Stimulated activated naive B cell treated with anti-CD40 and anti-IgM and Interleukin-4, amounts not matched to agents 10 μg/mL and 1 μg/mL and 100 μg/mL, for 72 hours (primary cell): ENCODE data around the gene DGCR8.

Experiments used
- ATAC-seq, 2 donors: fragments of 150-1000 bp; cut with Tn5 transposase; replicated peaks; 2 replicates each; pipeline ENCODE4 v1.10.0; 2021; ENCODE audit warnings: moderate library complexity in 1 of 2
- DNase-seq: peaks from one replicate; pipeline ENCODE4 v3.0.0; 2021
- H3K27ac Mint-ChIP-seq: one replicate; pipeline ENCODE4 v1.8.0; 2022; ENCODE audit warnings: mild to moderate bottlenecking, mixed read lengths
- H3K27me3 Mint-ChIP-seq, 2 donors: one replicate each; pipeline ENCODE4 v1.8.0; 2022; ENCODE audit warnings: mixed read lengths in 2 of 2
- H3K36me3 Mint-ChIP-seq, 2 donors: one replicate each; pipeline ENCODE4 v1.8.0; 2022; ENCODE audit warnings: mixed read lengths in 2 of 2, mild to moderate bottlenecking in 1 of 2
- H3K4me1 Mint-ChIP-seq, 2 donors: one replicate each; pipeline ENCODE4 v1.8.0; 2022; ENCODE audit warnings: mixed read lengths in 2 of 2, mild to moderate bottlenecking in 1 of 2
- H3K4me3 Mint-ChIP-seq, 2 donors: one replicate each; pipeline ENCODE4 v1.8.0; 2022; ENCODE audit warnings: mild to moderate bottlenecking in 2 of 2, mixed read lengths in 2 of 2, moderate library complexity in 1 of 2
- H3K9me3 Mint-ChIP-seq, 2 donors: one replicate each; pipeline ENCODE4 v1.8.0; 2022; ENCODE audit warnings: mixed read lengths in 2 of 2, mild to moderate bottlenecking in 1 of 2

The DGCR8 gene

GRCh38 chr22:20141186-20142077, 61.4 kb downstream of the DGCR8 start:
- Mint-ChIP-seq H3K27ac (no peak overlapping the region), H3K4me1 (peaks cover 14 to 25% of the 10 kb centered on the region in 2 donors), H3K9me3 (no peaks in the 10 kb centered on the region), H3K27me3 (no peaks in the 10 kb centered on the region), H3K4me3 (no peak overlapping the region), H3K36me3 (peaks cover 14 to 29% of the 10 kb centered on the region in 2 donors)
- DNase-seq = no peak
- no peak for ATAC-seq

DNA sequence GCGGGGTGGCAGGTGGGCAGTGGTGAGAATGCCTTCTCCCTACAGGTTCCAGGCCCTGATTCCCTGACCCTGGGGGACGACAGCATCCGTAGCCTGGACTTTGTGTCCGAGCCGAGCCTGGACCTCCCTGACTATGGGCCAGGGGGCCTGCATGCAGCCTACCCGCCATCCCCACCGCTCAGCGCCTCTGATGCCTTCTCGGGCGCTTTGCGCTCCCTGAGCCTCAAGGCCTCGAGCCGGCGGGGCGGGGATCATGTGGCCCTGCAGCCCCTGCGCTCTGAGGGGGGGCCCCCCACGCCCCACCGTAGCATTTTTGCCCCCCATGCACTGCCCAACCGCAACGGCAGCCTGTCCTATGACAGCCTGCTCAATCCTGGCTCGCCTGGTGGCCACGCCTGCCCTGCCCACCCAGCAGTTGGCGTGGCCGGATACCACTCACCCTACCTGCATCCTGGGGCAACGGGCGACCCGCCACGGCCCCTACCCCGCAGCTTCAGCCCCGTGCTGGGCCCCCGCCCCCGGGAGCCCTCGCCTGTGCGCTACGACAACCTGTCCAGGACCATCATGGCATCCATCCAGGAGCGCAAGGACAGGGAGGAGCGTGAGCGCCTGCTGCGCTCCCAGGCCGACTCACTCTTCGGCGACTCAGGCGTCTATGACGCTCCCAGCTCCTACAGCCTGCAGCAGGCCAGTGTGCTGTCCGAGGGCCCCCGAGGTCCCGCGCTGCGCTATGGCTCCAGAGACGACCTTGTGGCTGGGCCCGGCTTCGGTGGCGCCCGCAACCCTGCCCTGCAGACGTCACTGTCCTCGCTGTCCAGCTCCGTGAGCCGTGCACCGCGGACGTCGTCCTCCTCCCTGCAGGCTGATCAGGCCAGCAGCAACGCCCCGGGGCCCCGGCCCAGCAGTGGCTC, 62.9 kb downstream of the DGCR8 start:
- peaks cover 14 to 28% of the 10 kb centered on the region in 2 donors for H3K36me3 Mint-ChIP-seq
- DNase-seq = no peak
- H3K27ac Mint-ChIP-seq = no peak overlapping the region
- H3K4me3 Mint-ChIP-seq = no peak overlapping the region
- H3K9me3 Mint-ChIP-seq = no peaks in the 10 kb centered on the region
- peaks cover 11 to 20% of the 10 kb centered on the region in 2 donors for H3K4me1 Mint-ChIP-seq
- no peaks in the 10 kb centered on the region for H3K27me3 Mint-ChIP-seq
- ATAC-seq = no peak

- Mint-ChIP-seq H3K4me1 (peaks cover 5 to 14% of the 10 kb centered on the region in 2 donors), H3K27me3 (no peaks in the 10 kb centered on the region), H3K36me3 (peaks cover 14 to 28% of the 10 kb centered on the region in 2 donors), H3K9me3 (no peaks in the 10 kb centered on the region), H3K27ac (no peak overlapping the region), H3K4me3 (no peak overlapping the region)
- DNase-seq (no peak), ATAC-seq (no peak)
Measured at GRCh38 chr22:20143883-20144665, 64.0 kb downstream of the DGCR8 start.

DNA sequence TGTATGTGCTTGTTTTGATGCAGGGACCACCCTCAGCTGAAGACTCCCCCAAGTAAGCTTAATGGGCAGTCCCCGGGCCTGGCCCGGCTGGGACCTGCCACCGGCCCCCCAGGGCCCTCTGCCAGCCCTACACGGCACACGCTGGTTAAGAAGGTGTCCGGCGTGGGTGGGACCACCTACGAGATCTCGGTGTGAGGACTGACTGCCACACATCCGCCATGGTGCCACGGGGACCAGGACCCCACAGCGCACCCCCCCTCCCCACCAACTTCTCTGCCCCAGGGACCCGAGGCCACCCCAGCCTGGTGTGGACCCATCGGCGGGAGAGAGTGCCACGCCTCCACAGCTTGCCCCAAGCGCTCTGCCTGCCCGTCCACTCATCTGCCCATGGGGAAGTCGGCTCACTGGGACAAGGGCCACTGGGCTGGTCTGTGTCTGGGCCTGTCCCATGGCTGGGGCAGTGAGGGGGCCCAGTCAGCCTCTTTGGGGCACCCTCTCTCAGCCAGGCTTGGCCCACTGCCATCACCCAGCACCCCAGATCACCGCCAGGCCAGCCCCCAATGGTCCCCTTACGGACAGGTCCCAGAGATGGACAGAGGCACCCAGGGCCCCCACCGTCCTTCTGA, 65.3 kb downstream of the DGCR8 start:
- H3K27me3 Mint-ChIP-seq = no peaks in the 10 kb centered on the region

GRCh38 chr22:20145832-20146223, 65.8 kb downstream of the DGCR8 start:
- H3K4me1 Mint-ChIP-seq = peaks cover 4 to 14% of the 10 kb centered on the region in 2 donors
- no peaks in the 10 kb centered on the region for H3K27me3 Mint-ChIP-seq
- H3K27ac Mint-ChIP-seq = no peak overlapping the region
- H3K4me3 Mint-ChIP-seq = no peak overlapping the region
- peaks cover 8 to 20% of the 10 kb centered on the region in 2 donors for H3K36me3 Mint-ChIP-seq
- no peak for ATAC-seq
- no peaks in the 10 kb centered on the region for H3K9me3 Mint-ChIP-seq
- DNase-seq = no peak

More for the DNA sequence above, 65.3 kb downstream of the DGCR8 start:
- Mint-ChIP-seq H3K36me3 (peaks cover 11 to 20% of the 10 kb centered on the region in 2 donors), H3K27ac (no peak overlapping the region), H3K9me3 (no peaks in the 10 kb centered on the region), H3K4me3 (no peak overlapping the region), H3K4me1 (peaks cover 4 to 14% of the 10 kb centered on the region in 2 donors)
- DNase-seq = no peak
- ATAC-seq = no peak

GRCh38 chr22:20146777-20147176, 66.7 kb downstream of the DGCR8 start:
- DNase-seq (no peak), ATAC-seq (peak; percentile 66 to 70)
- H3K4me3 Mint-ChIP-seq = no peak overlapping the region
- H3K27me3 Mint-ChIP-seq = no peaks in the 10 kb centered on the region
- peaks cover 4 to 14% of the 10 kb centered on the region in 2 donors for H3K4me1 Mint-ChIP-seq
- peak overlapping the region; percentile 47 for H3K27ac Mint-ChIP-seq
- no peaks in the 10 kb centered on the region for H3K9me3 Mint-ChIP-seq
- H3K36me3 Mint-ChIP-seq = peaks cover 8 to 20% of the 10 kb centered on the region in 2 donors

GRCh38 chr22:20147237-20147988, 67.4 kb downstream of the DGCR8 start:
- H3K9me3 Mint-ChIP-seq = no peaks in the 10 kb centered on the region
- ATAC-seq = peak; percentile 68 to 77
- H3K4me3 Mint-ChIP-seq = peak overlapping the region in 1 of 2 donors; percentile 25
- H3K36me3 Mint-ChIP-seq = peaks cover 8 to 20% of the 10 kb centered on the region in 2 donors
- H3K27ac Mint-ChIP-seq = no peak overlapping the region
- peaks cover 4 to 14% of the 10 kb centered on the region in 2 donors for H3K4me1 Mint-ChIP-seq
- no peak for DNase-seq
- H3K27me3 Mint-ChIP-seq = no peaks in the 10 kb centered on the region

DNA sequence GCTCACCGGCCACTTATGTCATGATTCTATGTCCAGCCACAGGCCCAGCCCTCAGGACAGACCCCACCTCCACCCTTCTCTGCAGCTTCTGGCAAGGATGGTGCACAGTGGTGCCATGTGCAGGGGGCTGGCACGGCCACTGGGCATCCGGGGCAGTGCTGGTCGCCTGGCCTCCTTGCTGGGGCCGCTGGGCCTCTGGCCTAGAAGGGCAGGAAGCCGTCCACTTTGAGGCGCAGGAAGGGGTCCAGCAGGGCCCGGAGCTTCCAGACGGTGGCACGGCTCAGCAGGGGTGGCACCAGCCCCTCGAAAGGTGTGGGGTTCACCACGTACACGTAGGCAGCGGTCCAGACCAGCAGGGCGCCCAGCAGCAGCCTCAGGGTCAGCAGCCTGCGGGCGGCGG, 68.4 kb downstream of the DGCR8 start:
- Mint-ChIP-seq H3K27ac (no peak overlapping the region), H3K4me3 (no peak overlapping the region), H3K9me3 (no peaks in the 10 kb centered on the region), H3K36me3 (peaks cover 8 to 16% of the 10 kb centered on the region in 2 donors), H3K27me3 (no peaks in the 10 kb centered on the region), H3K4me1 (peaks cover 4 to 14% of the 10 kb centered on the region in 2 donors)
- DNase-seq (no peak), ATAC-seq (no peak)

GRCh38 chr22:20149257-20150250, 69.5 kb downstream of the DGCR8 start:
- ATAC-seq (no peak), DNase-seq (no peak)
- peaks cover 4 to 14% of the 10 kb centered on the region in 2 donors for H3K4me1 Mint-ChIP-seq
- H3K36me3 Mint-ChIP-seq = peaks cover 5 to 6% of the 10 kb centered on the region in 2 donors
- no peaks in the 10 kb centered on the region for H3K27me3 Mint-ChIP-seq
- no peaks in the 10 kb centered on the region for H3K9me3 Mint-ChIP-seq
- H3K27ac Mint-ChIP-seq = no peak overlapping the region
- H3K4me3 Mint-ChIP-seq = no peak overlapping the region

DNA sequence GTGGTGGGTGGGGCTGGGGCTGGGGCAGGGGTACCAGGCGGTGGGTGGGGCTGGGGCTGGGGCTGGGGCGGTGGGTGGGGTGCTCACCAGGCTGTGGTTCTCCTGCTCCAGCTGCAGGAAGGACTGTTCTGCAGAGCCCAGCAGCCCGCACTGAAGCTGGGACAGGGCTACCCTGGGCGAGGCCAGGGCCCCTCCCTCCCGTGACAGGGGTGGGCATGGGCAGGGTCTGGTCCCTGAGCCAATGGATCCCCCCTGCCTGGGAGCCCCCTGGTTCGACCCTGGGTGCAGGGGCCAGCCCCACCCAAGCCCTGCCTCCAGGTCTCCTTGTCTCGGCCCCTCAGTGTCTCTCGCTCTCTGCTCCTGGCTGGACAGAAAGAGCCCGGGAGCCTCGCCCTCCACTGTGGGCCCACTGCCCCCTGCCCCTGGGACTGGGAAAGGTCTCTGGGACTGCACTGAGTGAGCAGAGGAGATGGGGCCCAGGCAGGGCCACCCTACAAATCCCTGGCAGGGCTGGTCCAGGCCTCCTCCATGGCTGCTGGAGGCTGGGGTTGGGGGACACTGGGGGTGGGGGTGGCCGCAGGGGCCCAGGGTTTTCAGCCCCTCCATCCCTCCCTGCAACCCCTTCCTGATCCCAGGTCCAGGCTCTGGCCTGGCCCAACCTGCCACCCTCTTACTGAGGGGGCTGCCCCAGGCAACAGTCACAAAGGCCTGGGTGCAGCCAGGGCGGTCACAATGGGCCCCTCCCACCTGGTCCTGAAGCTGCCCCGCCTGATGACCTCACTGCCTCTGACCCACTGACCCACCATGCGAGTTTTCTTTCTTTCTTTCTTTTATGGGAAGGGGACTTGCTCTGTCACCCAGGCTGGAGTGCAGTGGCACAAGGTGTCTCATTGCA, 70.6 kb downstream of the DGCR8 start, which contains the start of gene CCDC188:
Gene CCDC188, minus strand, starts transcription at position 675 of the 895 bp plus-strand sequence. Its CDS starts 69 bp downstream, at position 606.
- H3K27me3 Mint-ChIP-seq = no peaks in the 10 kb centered on the region
- H3K4me3 Mint-ChIP-seq = no peak within 1 kb of the TSS
- H3K4me1 Mint-ChIP-seq = peaks cover 4 to 14% of the 10 kb centered on the region in 2 donors
- no peaks in the 10 kb centered on the region for H3K9me3 Mint-ChIP-seq
- DNase-seq (no peak), ATAC-seq (no peak)
- H3K36me3 Mint-ChIP-seq = peaks cover 1 to 3% of the 10 kb centered on the region in 2 donors
- peak within 1 kb of the TSS; percentile 14 for H3K27ac Mint-ChIP-seq

DNA sequence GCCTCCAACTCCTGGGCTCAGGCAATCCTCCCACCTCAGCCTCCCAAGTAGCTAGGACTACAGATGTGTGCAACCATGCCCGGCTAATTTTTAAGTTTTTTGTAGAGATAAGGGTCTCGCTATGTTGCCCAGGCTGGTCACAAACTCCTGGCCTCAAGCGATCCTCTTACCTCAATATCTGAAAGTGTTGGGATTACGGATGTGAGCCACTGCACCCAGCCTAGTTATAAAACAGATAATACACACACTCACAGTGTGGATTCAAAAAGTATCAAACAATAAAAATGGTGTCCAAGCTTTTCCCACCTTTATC, 71.2 kb downstream of the DGCR8 start:
- Mint-ChIP-seq H3K27ac (no peak overlapping the region), H3K4me1 (peaks cover 4 to 13% of the 10 kb centered on the region in 2 donors), H3K36me3 (no peaks in the 10 kb centered on the region), H3K27me3 (peaks cover 2 to 4% of the 10 kb centered on the region in 2 donors), H3K4me3 (no peak overlapping the region), H3K9me3 (no peaks in the 10 kb centered on the region)
- DNase-seq (no peak), ATAC-seq (no peak)
